Spleen (tissue), 7 donors: ENCODE data around the gene LRPPRC.

Source experiments
- CTCF ChIP-seq, 11 experiments: fragments of 200-600 bp in 7 of 11; fragments of 450-650 bp in 4 of 11; sonication (generic) in 4 of 11; IDR thresholded peaks in 8 of 11; conservative IDR thresholded peaks in 3 of 11; 1 replicate in 7 of 11; 2 replicates in 4 of 11; pipeline versions ENCODE4 v1.4.0 to v1.8.0; 2016 to 2021; ENCODE audit warnings: antibody characterized with exemption in 11 of 11, inconsistent platforms in 4 of 11, mild to moderate bottlenecking in 1 of 11
- POLR2A ChIP-seq, 3 donors: fragments of 450-650 bp; IDR thresholded peaks; one replicate each; pipeline ENCODE4 v1.5.1; 2017; ENCODE audit warnings: antibody characterized with exemption in 3 of 3, mild to moderate bottlenecking in 1 of 3
- POLR2AphosphoS5 ChIP-seq, 3 donors: sonication (generic); formaldehyde crosslinking; IDR thresholded peaks; one replicate each; pipeline ENCODE4 v1.5.1; 2017; ENCODE audit warnings: antibody characterized with exemption in 3 of 3
- donor health status: DM: no; HTN: no; CAD: no; lungs with moderate emphysema.
- donor health status: DM: no; HTN: no; CAD: no.
- donor health status: DM: no; HTN: no; CAD: no.

GRCh38 chr2:44045061-44045460, 49.3 kb upstream of the LRPPRC start:
- TF ChIP-seq POLR2A (IDR thresholded peaks at IDR 0.05): no peak
- no peak for TF ChIP-seq CTCF (IDR thresholded peaks at IDR 0.05 in 8 of 11, conservative IDR thresholded peaks at IDR 0.05 in 3 of 11)
- no peak for TF ChIP-seq POLR2AphosphoS5 (IDR thresholded peaks at IDR 0.05)
